CD14-positive monocyte (primary cell): ENCODE results near the gene PSAPL1. TPM values are rescaled to one million over a fixed set of nuclear protein-coding genes. Genes with fewer than 3 reads are reported as not detected.
A peak's percentile ranks its signal among the peaks of the same experiment; 100 is the strongest.

Source experiments
- DNase-seq, 3 donors: peaks; one replicate each; pipeline ENCODE4 v3.0.0-alpha.2; 2011 to 2022
- H2AFZ ChIP-seq: 2 replicates; pipeline ENCODE4 v1.6.0; 2012; ENCODE audit warnings: mild to moderate bottlenecking, low read depth, low read length, inconsistent platforms; ENCODE audit not compliant: insufficient read depth, poor library complexity, severe bottlenecking
- H3K27ac ChIP-seq, 2 donors: 1 replicate in 1 of 2; 2 replicates in 1 of 2; pipeline ENCODE4 v1.5.1; 2012 to 2013; ENCODE audit warnings: low read length in 2 of 2, control low read depth in 1 of 2, inconsistent platforms in 1 of 2, low read depth in 1 of 2, mild to moderate bottlenecking in 1 of 2
- H3K27me3 ChIP-seq, 2 donors: one replicate each; pipeline versions ENCODE4 v1.6.0 to v1.6.1; 2011 to 2013; ENCODE audit warnings: low read length in 2 of 2; ENCODE audit not compliant: control insufficient read depth in 2 of 2, insufficient read depth in 2 of 2
- H3K36me3 ChIP-seq, 2 donors: replicated peaks in 1 of 2; 1 replicate in 1 of 2; 2 replicates in 1 of 2; pipeline versions ENCODE4 v1.5.1 to v1.6.1; 2012 to 2013; ENCODE audit warnings: low read length in 2 of 2, control low read depth in 1 of 2, inconsistent platforms in 1 of 2, mild to moderate bottlenecking in 1 of 2; ENCODE audit not compliant: insufficient read depth in 2 of 2, control insufficient read depth in 1 of 2
- H3K4me1 ChIP-seq, 2 donors: 1 replicate in 1 of 2; 2 replicates in 1 of 2; pipeline versions ENCODE4 v1.5.1 to v1.6.1; 2012 to 2013; ENCODE audit warnings: low read length in 2 of 2, control low read depth in 1 of 2, inconsistent platforms in 1 of 2, mild to moderate bottlenecking in 1 of 2, moderate library complexity in 1 of 2; ENCODE audit not compliant: insufficient read depth in 2 of 2, control insufficient read depth in 1 of 2
- H3K4me2 ChIP-seq: replicated peaks from 2 replicates; pipeline ENCODE3; 2012; ENCODE audit warnings: low read length, moderate library complexity, mild to moderate bottlenecking; ENCODE audit not compliant: poor library complexity, severe bottlenecking; ENCODE audit errors: extremely low read depth
- H3K4me3 ChIP-seq, 3 experiments: fragments of 200-600 bp in 1 of 3; sonication (generic) in 1 of 3; replicated peaks in 1 of 3; 1 replicate in 2 of 3; 2 replicates in 1 of 3; pipeline ENCODE4 v1.5.1; 2011 to 2013; ENCODE audit warnings: low read length in 3 of 3, mild to moderate bottlenecking in 3 of 3, control low read depth in 2 of 3, low read depth in 2 of 3, inconsistent platforms in 1 of 3, moderate library complexity in 1 of 3
- H3K79me2 ChIP-seq: 2 replicates; pipeline ENCODE4 v1.6.0; 2012; ENCODE audit warnings: mild to moderate bottlenecking, control low read depth, inconsistent platforms, low read length, moderate library complexity; ENCODE audit not compliant: insufficient read depth
- H3K9ac ChIP-seq: 2 replicates; pipeline ENCODE4 v1.6.0; 2017; ENCODE audit warnings: low read length, mild to moderate bottlenecking; ENCODE audit not compliant: insufficient read depth, poor library complexity, severe bottlenecking
- H3K9me3 ChIP-seq, 2 donors: replicated peaks in 1 of 2; 1 replicate in 1 of 2; 2 replicates in 1 of 2; pipeline versions ENCODE4 v1.5.1 to v1.6.1; 2012 to 2013; ENCODE audit warnings: low read length in 2 of 2, control low read depth in 1 of 2; ENCODE audit not compliant: control insufficient read depth in 1 of 2, insufficient read depth in 1 of 2
- H4K20me1 ChIP-seq: 2 replicates; pipeline ENCODE4 v1.6.0; 2012; ENCODE audit warnings: mild to moderate bottlenecking, low read length, control low read depth, moderate library complexity; ENCODE audit not compliant: insufficient read depth
- H3K27ac Mint-ChIP-seq, 7 donors: one replicate each; pipeline ENCODE4 v1.8.0; 2020; ENCODE audit warnings: mild to moderate bottlenecking in 7 of 7, mixed read lengths in 7 of 7, moderate library complexity in 6 of 7, inconsistent platforms in 2 of 7
- H3K27me3 Mint-ChIP-seq, 3 donors: one replicate each; pipeline ENCODE4 v1.8.0; 2021 to 2022; ENCODE audit warnings: low read depth in 3 of 3, mild to moderate bottlenecking in 3 of 3, mixed read lengths in 3 of 3, moderate library complexity in 3 of 3, inconsistent platforms in 1 of 3
- H3K36me3 Mint-ChIP-seq, 2 donors: one replicate each; pipeline ENCODE4 v1.8.0; 2020; ENCODE audit warnings: mixed read lengths in 2 of 2, inconsistent platforms in 1 of 2, mild to moderate bottlenecking in 1 of 2
- H3K4me1 Mint-ChIP-seq: one replicate; pipeline ENCODE4 v1.8.0; 2020; ENCODE audit warnings: mild to moderate bottlenecking, mixed read lengths
- H3K4me3 Mint-ChIP-seq, 2 donors: one replicate each; pipeline ENCODE4 v1.8.0; 2020; ENCODE audit warnings: mild to moderate bottlenecking in 2 of 2, mixed read lengths in 2 of 2, moderate library complexity in 1 of 2
- H3K9me3 Mint-ChIP-seq, 7 donors: one replicate each; pipeline ENCODE4 v1.8.0; 2020 to 2022; ENCODE audit warnings: mixed read lengths in 7 of 7, mild to moderate bottlenecking in 6 of 7, moderate library complexity in 6 of 7, inconsistent platforms in 2 of 7
- whole genome bisulfite sequencing: methylation state at CpG from one replicate; pipeline ENCODE4 v1.1.5; 2013; ENCODE audit warnings: missing lambda C conversion rate; ENCODE audit not compliant: insufficient coverage; 5-methylcytosine and 5-hydroxymethylcytosine counted together
- intact Hi-C, 2 donors: fragments of 100-400 bp; cut with micrococcal nuclease; formaldehyde crosslinking; loops; one replicate each; pipeline versions ENCODE4 v1.15.0 to v1.15.1; 2023
- polyA plus RNA-seq, 3 donors: library from polyadenylated mRNA; depleted of rRNA in 1 of 3; unstranded in 2 of 3; stranded (reverse) in 1 of 3; fragments of 300-500 nt in 2 of 3; fragments of >200 nt in 1 of 3; fragmentation: Illumina TruSeq in 2 of 3; gene quantifications; 1 replicate in 2 of 3; 2 replicates in 1 of 3; pipeline ENCODE4 v1.2.3, GENCODE V29; 2012 to 2021
- TF ChIP-seq, protein P1 (sequence below): fragments of 200-600 bp; IDR thresholded peaks from one replicate; pipeline ENCODE4 v1.8.0; 2022; ENCODE audit warnings: antibody characterized with exemption, mild to moderate bottlenecking

Gene PSAPL1
- polyA plus RNA-seq, 3 donors, result not detected

DNA sequence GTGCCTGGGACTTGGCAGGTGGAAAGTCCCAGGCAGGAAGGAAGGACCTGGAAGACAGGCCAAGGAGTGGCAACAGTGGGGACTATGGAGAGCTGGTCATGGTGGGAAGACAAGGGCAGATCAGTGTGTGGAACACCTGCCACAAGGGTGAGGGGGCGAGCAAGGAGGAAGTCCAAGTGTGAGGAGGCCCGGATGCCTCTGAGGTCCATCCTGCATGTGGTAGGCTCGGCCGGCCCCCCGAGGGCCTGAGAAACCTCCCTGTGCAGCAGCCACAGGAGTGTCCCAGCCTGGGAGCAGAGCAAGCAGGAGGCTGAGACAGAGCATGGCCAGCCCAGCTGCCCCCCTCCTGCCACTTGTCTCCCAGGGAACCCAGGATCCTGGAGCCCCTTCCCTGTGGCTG lies 40.5 kb upstream of the PSAPL1 start:
- Histone ChIP-seq H3K4me3 (no peak overlapping the region), H3K36me3 (no peaks in the 10 kb centered on the region), H3K27ac (no peak overlapping the region), H3K9me3 (no peaks in the 10 kb centered on the region), H4K20me1 (no peaks in the 10 kb centered on the region), H2AFZ (no peak overlapping the region), H3K4me2 (no peak overlapping the region), H3K27me3 (no peaks in the 10 kb centered on the region), H3K79me2 (no peaks in the 10 kb centered on the region), H3K9ac (no peak overlapping the region), H3K4me1 (no peaks in the 10 kb centered on the region)
- no peaks in the 10 kb centered on the region for H3K36me3 Mint-ChIP-seq
- peaks cover 17 to 20% (median 18%) of the 10 kb centered on the region in 3 donors for H3K27me3 Mint-ChIP-seq
- no peak overlapping the region for H3K4me3 Mint-ChIP-seq
- TF ChIP-seq, protein P1, sequence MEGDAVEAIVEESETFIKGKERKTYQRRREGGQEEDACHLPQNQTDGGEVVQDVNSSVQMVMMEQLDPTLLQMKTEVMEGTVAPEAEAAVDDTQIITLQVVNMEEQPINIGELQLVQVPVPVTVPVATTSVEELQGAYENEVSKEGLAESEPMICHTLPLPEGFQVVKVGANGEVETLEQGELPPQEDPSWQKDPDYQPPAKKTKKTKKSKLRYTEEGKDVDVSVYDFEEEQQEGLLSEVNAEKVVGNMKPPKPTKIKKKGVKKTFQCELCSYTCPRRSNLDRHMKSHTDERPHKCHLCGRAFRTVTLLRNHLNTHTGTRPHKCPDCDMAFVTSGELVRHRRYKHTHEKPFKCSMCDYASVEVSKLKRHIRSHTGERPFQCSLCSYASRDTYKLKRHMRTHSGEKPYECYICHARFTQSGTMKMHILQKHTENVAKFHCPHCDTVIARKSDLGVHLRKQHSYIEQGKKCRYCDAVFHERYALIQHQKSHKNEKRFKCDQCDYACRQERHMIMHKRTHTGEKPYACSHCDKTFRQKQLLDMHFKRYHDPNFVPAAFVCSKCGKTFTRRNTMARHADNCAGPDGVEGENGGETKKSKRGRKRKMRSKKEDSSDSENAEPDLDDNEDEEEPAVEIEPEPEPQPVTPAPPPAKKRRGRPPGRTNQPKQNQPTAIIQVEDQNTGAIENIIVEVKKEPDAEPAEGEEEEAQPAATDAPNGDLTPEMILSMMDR, result no peak
- H3K9me3 Mint-ChIP-seq, result no peaks in the 10 kb centered on the region
- H3K27ac Mint-ChIP-seq, result peak overlapping the region in 1 of 7 donors; percentile 56
- DNase-seq, result no peak
- no peaks in the 10 kb centered on the region for H3K4me1 Mint-ChIP-seq
- intact Hi-C loops, result no loop called here
- 91% methylated on average over 3 of the region's 5 CpGs for WGBS

- H3K27ac Mint-ChIP-seq, result peak overlapping the region in 1 of 7 donors; percentile 68
- intact Hi-C loops, result no loop called here
- H3K27me3 ChIP-seq, result no peaks in the 10 kb centered on the region
- H3K4me1 Mint-ChIP-seq, result no peaks in the 10 kb centered on the region
- H3K9me3 ChIP-seq, result no peaks in the 10 kb centered on the region
- WGBS, result 74% methylated on average over 5 of the region's 7 CpGs
- no peak overlapping the region for H3K4me2 ChIP-seq
- H3K4me1 ChIP-seq, result no peaks in the 10 kb centered on the region
- DNase-seq, result no peak
- H3K27ac ChIP-seq, result no peak overlapping the region
- no peaks in the 10 kb centered on the region for H3K36me3 Mint-ChIP-seq
- H3K4me3 Mint-ChIP-seq, result no peak overlapping the region
- no peaks in the 10 kb centered on the region for H3K79me2 ChIP-seq
- peaks cover 17 to 20% (median 18%) of the 10 kb centered on the region in 3 donors for H3K27me3 Mint-ChIP-seq
- H3K9me3 Mint-ChIP-seq, result no peaks in the 10 kb centered on the region
- TF ChIP-seq, protein P1, result no peak
- H4K20me1 ChIP-seq, result no peaks in the 10 kb centered on the region
- no peak overlapping the region for H3K9ac ChIP-seq
- no peak overlapping the region for H2AFZ ChIP-seq
- no peak overlapping the region for H3K4me3 ChIP-seq
- no peaks in the 10 kb centered on the region for H3K36me3 ChIP-seq
Observed at GRCh38 chr4:7474320-7474719, 39.6 kb upstream of the PSAPL1 start.
